GF-D8 (cell line): ENCODE measurements around the gene GRM4.

Source experiments
- DNase-seq: peaks from one replicate; lab custom pipeline; 2025; lab: John Stamatoyannopoulos, UW

GRM4 gene

DNA sequence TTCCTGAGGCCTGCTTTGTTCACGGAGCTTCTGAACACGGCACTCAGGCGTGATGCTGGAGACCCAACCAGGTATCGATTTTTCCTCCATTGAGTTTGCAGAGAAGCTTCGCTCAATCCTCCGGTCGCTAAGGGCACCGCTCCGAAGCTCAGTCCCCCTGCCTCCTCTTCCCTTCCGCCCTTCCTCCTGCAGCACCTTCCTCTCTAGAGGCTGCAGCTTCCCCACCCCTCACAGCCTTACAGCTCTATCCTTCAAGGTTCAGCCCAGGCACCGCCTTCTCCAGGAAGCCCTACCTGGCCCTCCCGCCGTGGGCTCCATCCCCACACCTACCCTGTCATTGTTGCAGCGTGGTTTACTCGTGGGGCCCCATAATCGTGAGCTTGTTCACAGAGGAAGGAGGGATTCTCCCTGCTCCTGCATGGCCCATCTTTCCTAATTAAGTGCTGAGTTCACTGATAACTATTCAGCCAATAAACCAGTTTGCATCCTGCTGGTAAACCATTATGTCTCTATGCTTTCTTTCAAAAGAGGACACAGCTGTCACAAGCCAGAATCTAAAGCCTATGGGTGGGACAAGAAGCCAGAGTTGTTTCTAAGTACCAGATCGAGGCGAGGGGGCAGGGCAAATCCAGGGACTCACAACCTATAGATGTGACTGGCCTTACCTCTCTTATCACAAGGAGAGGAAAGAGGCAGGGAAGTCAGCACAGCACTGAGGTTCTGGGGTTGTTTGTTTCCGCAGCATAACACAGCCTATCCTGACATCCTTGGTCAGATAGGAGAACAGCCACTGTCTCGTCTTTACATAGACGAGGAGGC lies 152.0 kb downstream of the GRM4 start:
- no peak for DNase-seq

DNA sequence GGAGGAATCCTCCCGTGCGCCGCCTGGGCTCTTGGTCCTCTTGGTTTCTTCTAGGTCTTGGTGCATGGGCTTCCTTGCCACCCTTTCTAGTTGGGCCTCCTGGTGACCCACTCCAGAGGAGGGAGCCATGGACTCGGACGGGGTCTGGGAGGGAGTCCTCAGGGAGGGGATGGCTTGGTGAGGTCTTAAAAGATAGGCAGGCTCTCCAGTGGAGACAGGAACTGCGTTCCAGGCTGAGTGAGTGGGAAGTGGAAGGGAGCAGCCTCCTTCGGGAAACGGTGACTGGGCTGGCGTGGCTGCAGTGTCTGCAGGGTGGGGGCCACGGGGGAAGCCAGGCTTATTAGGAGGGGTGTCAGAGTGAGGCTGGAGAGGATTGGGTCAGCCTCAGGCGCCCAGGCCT lies 152.8 kb downstream of the GRM4 start:
- DNase-seq = no peak

GRCh38 chr6:33992191-33992590 lies 153.7 kb downstream of the GRM4 start:
- no peak for DNase-seq

DNA sequence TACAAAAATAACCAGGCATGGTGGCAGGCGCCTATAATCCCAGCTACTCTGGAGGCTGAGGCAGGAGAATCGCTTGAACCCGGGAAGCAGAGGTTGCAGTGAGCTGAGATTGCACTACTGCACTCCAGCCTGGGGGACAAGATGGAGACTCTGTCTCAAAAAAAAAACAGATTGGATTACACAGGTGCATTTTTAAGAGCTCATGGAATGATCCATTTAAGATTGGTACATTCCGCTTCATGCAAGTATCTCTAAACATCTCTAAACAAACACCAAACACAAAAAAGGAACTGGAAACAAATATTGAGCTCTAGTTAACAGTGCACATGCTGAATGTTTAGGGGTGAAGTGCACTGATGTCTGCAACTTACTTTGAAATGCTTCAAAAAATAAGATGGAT lies 154.3 kb downstream of the GRM4 start:
- no peak for DNase-seq

GRCh38 chr6:33990061-33990541 lies 155.8 kb downstream of the GRM4 start:
- DNase-seq = no peak

DNA sequence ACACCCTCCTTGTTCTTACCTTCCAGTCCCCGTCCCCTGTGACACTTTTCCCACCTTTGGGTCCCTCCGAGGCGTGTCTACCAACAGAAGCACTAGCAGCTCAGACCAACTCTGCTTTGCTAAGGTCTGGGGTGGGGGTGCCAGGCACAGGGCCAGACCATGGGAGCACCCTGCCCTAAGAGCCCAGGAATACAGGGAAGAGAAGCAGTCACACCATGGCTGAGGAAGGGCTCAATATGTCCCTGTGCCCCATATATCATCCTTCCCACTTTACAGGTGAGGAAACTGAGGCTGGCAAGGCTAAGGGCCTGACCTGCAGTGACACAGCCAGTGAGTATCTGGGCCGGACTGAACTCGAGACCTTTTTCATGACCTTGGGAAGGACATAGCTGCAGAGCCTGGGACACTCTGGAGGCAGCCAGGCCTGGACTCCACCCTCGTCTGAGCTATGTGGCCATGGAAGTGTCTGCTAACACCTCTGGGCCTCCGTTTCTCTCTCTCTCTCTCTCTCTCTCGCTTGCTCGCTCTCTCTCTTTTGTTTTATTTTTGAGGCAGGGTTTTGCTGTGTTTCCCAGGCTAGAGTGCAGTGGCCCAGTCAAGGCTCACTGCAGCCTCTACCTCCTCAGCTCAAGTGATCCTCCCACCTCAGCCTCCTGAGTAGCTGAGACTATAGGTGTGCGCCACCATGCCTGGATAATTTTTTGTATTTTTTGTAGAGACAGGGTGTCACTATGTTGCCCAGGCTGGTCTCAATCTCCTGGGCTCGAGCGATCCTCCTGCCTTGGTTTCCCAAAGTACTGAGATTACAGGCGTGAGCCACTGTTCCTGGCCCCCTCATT lies 156.7 kb downstream of the GRM4 start:
- DNase-seq = no peak

DNA sequence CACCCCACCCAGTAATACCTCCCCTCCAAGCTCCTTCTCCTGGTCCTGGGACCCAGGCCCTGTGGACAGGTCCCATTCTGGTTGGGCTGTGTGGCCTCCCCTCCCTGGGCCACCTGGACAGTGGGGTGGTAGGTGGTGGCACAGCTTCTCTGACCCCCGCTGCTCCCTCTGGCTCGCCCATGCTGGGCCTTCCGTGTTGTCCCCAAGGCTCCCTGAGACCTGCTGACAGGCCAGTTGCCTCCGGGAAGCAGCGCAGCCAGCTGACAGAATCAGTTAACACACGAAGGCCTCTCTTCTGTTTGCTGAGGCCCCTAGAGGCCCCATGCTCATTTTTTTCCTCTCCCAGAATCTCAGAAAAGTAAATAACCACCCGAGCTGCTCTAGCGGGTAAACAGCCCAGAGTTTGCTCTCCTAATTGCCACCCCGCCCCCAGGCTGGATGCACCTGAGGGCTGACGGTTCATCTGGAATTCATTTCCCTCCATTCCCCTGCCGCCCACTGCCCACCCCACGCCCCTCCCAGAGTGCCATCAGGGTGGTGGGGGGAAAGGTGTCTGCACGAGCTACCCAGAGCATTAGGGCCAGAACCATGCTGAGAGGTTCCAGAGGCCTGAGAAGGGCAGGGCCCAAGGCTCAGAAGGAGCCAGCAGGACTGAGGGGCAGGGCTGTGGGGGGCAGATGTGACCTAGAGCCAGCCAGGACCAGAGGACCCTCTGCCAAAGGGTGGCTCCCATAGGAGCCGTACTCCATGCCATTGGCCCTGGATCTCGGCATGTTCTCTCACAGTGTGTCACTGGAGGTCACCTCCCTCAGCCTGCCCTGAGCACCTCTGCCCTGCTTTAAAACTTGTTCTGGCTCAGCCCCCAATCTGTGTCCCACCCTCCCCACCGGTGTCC lies 157.5 kb downstream of the GRM4 start:
- no peak for DNase-seq

DNA sequence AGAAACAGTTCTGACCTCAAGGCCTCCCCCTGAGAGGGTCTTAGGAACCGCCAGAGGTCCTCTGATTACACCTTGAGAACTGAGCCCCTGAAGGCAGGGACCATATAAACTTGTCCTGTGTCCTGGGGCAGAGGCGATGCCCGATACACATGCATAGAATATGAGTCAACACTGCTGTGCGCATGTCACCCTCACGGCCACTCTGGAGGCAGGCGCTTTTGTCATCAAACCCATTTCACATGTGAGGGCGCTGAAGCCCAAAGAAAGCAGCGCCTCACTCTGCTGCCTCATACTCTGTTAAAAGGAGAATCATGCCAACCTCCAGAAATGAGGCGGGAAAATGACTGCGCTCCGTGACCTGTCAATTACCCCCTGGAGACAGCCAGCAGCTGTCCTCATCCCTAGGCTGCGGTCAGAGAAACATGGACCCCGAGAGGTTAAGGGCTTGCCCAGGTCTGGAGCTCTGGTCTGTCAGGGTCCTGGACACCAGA lies 158.3 kb downstream of the GRM4 start:
- no peak for DNase-seq

GRCh38 chr6:33985947-33986346 lies 159.9 kb downstream of the GRM4 start:
- DNase-seq = no peak

DNA sequence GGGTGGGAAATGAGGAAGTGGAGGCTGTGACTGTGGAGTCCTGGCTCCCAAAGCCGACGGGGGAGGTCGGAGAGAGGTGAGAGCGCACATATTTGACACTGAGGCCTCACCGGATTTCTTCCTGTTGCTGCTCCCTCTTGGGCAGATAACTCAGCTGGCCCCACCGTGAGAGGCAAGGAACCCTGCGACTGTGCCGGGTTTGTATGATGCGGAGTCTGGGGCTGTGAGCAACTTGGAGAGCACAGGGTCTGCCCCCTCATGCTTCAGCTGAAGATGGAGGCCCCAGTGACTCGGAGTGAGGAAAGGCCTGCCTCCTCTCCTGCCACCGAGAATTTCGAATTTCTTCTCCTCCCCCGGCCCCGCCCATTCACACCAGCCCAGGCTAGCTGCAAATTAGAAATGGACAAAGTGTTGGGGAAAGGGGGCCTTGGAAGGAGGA lies 160.6 kb downstream of the GRM4 start:
- no peak for DNase-seq

DNA sequence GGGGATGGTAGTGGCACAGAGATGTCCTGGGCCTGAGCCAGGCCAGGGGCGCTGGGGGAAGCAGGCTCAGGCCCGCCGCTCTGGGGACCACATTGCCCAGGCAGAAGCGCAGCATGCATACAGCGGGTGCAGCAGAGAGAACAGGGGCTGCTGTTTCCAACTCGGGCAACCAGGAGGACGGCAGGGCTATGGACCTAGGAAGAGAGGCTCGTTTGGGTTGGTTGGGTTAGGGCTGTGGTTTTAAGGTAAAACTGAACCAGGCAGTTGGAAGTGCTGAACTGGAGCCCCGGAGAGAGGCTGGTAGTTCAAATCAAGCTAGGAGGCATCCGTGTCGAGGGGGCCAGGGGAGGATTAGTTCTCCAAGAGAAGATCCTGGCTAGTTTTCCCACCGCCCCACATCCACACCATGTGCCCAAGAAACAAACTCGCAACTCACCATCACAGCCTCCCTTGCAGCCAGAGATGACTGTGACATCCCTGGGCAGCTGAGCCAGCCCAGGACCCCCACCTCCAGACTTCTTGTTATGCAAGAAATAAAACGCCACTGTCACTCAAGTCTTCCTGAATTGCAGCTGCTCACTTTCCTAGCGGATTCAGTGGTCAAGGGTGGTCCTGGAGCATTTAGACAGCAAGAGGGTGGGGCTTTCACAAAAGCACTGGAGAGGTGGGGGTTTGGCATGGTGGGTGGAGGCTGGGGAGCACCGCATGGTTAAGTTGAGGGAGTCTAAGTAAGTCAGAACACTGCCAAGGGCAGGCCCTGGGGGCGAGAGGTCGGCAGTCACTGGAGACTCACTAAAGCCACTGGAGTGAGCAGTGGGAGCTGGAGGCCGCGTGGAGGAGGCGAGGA lies 161.2 kb downstream of the GRM4 start:
- DNase-seq = no peak

- no peak for DNase-seq
These were observed 162.0 kb downstream of the GRM4 start for GRCh38 chr6:33983721-33984465.

DNA sequence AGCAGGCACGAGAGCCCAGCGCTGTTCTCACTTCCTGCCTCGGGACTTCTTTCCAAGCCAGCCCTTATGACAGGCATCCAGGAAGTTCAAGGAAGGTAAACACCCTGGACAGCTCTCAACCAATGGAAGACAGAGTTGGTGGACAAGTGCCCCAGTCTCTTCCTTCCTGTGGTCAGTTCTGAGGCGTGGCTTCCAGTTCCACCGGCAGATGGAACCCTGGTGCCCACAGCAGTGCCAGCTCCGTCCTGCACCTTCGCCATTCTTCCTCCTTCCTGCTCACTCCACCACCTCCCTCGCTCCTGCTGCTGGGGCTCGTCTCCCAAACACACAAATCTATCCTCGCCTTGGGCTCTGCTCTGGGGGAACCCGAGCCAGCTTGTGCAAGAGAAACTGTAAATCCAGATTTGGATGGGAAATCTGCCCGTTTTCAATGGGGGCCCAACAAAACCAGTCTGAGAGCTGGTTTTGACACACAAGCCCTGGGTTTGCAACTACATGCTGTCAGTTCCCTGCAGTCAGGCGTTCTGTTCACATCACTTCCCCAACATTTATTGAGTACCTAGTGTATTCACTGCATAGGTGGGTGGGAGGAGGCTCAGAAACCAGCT lies 162.7 kb downstream of the GRM4 start:
- no peak for DNase-seq

DNA sequence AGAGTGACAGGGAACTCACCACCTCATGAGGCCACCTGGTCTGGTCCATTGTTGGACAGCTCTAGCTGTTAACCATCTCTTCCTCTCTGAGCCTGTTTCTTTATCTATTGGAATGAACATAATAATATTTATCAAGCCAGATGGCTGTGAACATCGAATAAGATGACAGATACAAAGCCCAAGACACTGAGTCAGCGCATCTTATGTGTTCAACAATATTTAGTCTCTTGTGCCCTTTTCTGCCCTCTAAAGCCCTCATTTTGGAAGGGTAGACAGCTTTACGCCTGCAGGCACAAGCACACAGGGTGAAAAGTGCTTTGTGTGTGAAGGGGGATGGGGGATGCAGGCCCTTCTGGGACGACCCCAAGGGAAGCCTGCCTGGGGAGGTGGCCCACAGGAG lies 164.0 kb downstream of the GRM4 start:
- DNase-seq = no peak

GRCh38 chr6:33981421-33981820 lies 164.5 kb downstream of the GRM4 start:
- DNase-seq = no peak

GRCh38 chr6:33980176-33981175 lies 165.4 kb downstream of the GRM4 start:
- no peak for DNase-seq

DNA sequence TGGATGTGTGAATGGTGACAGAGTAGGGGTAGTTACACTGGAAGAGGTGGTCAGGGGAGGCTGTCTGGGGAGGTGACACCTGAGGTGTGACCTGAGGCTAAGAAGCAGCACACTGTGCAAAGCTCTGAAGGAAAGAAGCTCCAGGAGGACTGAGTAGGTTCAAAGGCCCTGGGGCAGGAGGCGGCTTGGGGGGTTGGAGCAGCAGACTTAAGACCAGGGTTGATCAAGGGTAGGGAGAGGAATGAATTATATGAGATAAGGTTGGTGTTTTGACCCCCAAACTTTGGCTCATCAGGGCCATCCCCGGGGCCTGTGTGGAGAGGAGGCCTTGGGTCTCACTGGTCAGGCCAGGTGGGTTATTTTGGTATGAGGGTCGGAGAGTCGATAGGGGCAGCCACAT lies 166.1 kb downstream of the GRM4 start:
- DNase-seq = no peak

DNA sequence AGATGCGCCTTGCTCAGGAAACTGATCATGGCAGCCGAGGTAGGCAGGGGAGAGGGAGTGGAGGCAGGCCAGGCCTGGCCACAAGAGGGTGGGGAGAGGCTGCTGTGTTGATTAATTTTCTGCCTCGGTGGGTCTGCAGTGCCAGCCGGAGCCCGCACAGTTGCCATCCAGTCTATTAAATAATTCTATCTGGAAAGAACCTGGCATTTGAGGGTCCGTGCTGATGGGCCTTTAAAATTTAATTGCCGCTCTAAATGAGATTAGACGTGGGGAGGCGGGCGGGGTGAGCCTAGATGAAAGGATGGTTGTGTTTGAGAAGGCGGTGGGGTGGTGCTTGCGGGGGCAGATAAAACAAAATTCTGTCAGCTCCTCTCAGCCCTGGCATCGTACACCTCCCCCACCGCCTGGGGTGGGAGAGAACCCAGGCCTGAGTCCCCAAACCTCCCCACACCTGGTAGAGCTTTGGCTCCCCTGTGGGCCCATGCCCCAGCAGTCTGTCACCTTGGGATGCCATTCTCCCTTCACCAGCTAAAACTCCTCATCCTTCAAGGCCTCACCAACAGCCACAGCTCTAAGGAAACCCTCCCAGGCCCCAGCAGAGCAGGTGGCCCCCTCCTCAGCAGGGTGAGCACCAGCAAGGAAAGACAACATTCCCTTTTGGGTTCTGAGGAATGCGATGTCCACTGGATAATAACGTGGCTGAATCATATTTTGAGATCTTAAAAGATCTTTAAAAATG lies 167.3 kb downstream of the GRM4 start:
- DNase-seq = no peak
